ENCODE results near the gene ZG16B.

Gene ZG16B

GRCh38 chr16:2867987-2868789 is 38.1 kb downstream of the ZG16B start:
- peak; percentile 96 for DNase-seq (ENCODE audit: low spot score)

- DNase-seq (ENCODE audit: low spot score) = no peak
Measured at GRCh38 chr16:2871926-2872325, 41.8 kb downstream of the ZG16B start.

GRCh38 chr16:2874032-2874911 is 44.2 kb downstream of the ZG16B start:
- DNase-seq (ENCODE audit: low spot score) = no peak

- DNase-seq (ENCODE audit: low spot score) = peak; percentile 88
Measured at GRCh38 chr16:2874912-2875362, 44.8 kb downstream of the ZG16B start.

GRCh38 chr16:2879854-2880508 is 49.9 kb downstream of the ZG16B start:
- no peak for DNase-seq (ENCODE audit: low spot score)

Data from D341Med (cell line).